GM19372 (cell line): ENCODE results near the gene TGM1.

Source experiments
- ATAC-seq: cut with Tn5 transposase; IDR thresholded peaks from one replicate; pipeline ENCODE4 v1.9.1; 2021; ENCODE audit warnings: mild to moderate bottlenecking, low read depth, moderate library complexity; ENCODE audit not compliant: unreplicated experiment

TGM1 gene

DNA sequence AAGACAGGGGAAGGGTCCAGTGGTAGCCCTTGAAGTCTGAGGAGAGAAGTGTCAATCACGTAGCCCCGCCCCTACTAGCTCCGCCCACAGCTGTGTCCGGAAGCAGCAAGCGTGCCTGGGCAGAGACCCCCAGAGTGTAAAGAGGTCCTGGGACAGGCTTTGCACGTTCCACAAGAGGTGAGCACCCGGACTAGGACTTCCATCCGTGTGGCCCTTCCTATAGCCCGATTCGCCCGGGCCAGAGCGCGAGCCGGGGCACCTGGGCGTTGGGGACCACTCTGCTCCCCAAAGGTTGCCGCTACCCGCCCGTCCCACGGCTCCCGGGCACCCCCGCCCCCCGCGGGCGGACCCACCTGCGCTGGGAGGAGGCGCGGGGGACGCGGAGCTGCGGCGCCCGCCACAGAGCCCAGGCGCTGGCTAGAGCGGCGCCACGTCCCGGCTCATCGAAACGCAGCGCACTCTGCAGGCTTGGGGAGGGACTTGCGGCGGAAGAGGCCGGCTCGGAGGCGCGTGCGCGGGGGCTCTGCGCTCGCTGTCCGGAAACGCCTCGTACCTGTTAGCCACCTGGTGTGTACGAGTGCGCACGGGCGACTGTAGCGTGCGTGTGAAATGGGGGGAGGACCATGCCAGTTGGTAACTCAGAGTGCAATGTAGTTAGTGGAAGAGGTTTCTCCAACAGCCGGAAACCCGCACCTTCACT is 8.3 kb upstream of the TGM1 start, which contains the start of gene RABGGTA:
Gene RABGGTA, minus strand, starts transcription at position 464 of the 700 bp plus-strand sequence. CDS start 482 bp downstream, outside the sequence.
- peak; percentile 87 for ATAC-seq

DNA sequence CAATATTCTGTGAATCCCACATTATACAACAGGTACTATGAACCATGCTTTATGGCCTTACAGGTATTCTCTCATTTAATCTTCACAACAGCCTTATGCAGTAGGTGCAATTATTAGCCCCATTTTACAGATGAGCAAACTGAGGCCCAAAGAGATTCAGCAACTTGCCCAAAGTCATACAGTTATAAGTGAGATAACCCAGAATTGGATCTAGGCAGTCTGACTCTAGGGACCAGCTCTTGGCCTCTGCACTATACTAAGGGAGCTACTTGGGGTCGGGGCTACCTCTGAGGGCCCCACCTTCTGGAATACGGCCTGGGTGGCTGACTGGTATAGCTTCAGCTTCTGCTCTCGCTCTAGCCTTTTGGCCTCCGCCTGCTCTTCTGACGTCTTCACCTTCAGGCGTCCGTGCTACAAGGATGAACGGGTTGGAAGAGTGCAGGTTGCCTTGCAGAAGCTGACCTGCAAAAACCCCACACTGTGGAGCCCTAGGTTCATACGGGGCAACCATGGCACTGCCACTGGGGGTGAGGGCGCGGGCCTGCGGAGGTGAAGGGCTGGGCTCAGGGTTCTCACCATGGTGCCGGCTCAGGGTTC is 7.7 kb upstream of the TGM1 start:
- ATAC-seq, result no peak

DNA sequence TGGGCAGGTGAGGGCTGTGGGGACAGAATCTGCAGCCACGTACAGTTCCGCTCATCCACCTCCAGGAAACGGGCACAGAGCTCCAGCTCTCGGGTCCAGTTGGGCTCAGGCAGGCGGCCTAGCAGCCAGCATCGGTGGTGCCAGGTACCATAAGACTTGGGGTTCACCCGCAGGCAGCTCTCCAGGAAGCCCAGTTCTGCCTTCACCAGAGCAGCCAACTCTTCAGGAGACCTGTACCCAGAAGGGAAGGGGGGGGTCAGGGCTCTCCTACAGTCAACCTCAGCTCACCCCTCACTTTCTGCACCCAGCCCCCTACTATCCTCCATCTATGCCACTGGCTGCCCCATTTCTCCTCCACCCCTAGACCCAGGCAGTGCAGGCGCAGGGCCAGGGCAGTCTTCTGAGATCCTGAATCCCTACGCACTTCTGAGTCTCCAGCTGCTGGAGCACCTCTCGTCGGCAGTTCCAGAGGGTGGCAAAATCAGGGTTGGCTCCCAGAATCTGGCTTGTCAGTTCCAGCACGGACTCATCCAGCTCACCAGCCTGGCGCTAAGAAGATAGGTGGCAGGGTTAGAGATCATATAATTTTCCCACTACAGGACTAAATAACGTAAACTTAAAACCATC is 7.0 kb upstream of the TGM1 start:
- no peak for ATAC-seq

DNA sequence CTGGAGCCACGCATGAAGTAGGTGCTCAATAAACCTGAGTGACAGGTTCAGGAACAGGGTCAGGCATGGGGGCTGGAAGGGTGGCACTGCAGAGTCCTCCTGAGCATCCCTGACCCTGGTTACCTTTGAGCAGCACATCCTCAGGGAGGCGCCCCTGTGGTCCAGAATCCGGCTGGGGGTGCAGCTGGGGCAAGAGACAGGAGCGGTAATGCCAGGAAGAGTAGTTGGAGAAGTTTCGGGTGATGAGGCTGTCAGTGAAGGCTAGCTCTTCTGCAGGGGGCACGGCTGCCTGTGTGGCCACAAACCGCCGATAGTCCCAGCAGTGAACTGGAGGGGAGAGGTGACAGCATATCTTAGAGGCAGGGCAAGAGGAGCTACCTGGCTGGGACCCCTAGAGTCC is 6.4 kb upstream of the TGM1 start:
- ATAC-seq, result no peak

DNA sequence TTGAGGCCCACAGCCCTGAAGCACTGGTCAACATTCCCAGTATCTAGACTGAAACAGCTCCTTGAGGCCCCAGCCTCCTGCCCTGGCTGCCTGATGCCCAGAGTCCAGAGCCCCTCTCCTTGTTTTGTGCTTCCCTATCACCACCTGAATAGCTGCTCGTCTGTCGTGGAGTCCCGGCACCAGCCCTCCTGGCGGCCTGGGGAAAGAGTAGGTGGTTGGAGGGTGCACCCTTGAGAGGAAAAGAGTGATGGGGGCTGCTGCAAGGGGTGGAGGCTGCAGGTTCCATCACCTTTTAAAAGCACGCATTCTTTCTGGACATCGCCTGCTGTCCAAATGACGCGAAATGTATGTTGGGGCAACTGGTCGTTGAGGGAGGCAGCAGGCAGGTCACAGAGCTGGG is 5.2 kb upstream of the TGM1 start:
- ATAC-seq, result no peak

DNA sequence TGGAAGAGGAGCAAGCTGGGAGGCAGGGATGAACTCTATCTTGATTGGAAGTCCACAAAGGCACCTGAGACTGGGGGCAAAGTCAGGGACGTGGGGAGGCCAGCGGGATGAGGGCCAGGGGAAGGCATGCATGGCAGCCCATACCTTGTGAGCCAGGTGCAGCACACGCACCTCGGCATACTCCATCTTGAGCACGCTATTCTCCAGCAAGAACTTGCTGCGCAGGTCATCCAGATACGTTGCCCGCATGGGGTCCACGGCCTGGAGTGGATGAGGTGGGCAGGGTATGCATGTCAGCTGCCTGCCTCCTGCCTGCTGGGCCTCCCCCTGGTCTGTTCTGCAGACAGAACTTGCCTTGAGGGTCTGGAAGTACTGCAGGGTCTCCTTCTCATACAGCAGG is 4.5 kb upstream of the TGM1 start:
- ATAC-seq, result no peak

DNA sequence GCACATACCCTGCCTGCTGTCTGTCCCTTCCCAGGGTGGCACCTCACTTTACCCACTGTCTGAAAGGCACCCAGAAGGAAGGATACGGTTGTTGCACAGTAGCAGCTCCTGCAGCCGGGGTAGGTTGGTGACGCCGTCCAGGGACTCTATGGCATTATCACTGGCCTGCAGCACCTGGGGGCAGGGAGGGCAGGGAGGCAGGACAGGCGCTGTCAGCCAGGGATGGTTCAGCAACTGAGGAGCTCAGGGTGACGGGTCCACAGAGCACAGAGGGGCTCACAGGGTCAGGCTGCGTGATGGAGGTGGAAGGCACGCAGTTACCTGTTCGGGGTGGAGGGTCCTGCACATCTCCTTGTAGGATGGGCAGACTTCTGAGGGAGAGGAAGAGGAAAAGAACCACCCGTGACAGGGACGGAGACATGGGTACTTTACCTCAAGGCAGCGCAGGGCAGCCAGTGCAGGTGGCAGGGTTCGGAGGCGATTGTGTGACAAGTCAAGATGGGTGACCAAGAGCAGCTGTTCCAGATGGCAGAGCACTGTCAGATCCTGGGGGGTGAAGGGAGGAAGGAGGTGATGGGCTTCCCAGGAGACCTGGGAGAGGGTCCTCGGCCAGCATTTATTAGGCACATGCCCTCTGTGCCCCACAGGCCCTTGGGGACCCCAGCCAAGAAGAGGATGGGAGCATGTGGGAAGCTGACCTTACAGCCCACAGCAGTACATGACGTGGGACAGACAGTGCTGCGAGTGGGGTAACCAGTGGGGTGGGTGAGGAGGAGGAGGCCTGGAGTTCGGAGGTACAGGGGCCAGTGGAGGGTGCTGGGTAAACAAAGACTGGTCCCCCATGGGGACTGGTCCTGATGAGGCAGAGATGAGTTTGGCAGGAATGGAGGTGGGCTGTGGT is 3.6 kb upstream of the TGM1 start:
- no peak for ATAC-seq

DNA sequence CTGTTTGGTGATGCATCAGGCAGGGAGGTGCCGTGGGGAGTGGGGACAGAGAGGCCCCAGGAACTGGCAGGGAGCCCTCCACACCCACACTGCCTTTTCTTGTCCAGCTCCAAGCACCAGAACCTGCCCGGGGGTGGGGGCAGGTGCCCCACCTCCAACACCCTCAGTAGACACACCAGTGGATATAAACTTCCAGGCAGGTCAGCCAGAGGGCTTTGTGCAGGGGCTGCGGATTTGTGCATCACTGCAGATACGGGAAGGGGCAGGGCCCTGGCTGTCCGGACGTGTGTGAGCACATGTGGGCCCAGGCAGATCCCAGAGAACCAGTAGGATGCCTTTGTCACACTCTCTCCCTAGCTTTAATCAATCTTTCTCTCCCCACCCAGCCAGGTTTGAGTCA is 1.3 kb upstream of the TGM1 start:
- no peak for ATAC-seq

DNA sequence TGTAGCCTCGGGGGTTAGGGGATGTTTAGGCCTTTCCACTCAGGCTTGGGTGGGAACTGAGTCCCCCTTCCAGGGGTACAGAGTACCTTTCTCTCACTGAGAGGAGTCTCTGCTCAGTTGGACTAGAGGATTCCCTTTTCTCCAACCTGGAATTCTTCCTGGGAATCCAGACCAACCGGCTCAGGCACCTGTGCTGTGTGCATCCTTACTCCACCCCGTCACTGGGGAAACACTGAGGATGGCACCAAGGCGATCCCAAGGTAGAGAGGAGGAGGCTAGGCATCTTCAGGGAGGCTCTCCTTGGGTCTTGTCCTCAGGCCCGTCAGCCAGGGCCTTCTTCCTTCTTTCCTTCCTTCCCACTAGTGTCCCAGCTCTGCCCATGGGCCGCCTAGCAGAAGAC is 871 bp upstream of the TGM1 start:
- no peak for ATAC-seq

DNA sequence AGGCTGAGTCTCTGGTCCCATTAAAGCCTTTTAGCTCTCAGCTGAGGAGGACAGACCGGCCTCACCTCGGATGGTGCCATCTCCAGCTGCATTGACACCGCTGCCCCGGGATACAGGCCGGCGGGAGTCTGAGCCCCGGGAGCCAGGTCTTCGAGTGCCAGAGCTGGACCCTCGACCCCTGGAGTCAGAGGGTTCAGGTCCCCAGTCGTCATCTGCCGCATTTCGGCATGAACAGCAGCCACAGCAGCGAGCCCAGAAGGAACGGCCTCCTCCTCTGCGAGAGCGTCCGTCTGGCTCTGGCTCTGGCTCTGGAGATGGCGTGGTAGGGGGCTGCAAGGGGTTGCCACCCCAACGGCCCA is 1.0 kb downstream of the TGM1 start:
- ATAC-seq, result no peak

DNA sequence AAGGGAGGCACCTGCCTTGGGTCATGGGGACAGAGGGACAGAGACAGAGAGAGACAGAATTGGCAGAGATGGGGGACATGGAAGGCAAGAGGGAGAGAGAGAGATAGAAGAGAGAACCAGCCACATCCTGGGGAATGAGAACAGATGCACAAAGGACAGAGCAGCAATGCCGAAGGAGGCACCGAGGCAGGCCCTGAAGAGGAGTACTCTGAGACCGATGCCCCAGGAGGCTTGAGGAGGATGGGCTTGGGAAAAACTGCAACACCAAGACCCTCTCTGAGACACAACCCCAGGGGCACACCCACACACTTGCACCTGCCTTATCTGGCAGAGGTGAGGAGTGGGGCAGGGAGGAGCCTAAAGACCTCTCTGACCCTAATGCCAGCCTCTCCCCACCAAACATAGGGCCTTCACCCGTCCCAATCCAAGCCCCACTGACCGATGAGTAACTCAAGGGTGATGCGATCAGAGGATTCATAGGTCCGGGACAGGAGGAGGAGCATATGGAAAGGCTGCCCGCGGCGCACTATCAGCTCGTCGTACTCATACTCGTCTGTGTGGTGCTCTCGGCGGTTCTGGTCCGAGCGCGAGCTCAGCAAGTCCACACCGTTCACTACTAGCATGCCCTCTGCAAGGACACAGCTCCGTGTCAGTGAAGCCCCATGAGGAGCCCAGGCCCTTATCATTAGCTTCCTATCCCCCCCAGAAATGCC is 1.6 kb downstream of the TGM1 start:
- no peak for ATAC-seq

DNA sequence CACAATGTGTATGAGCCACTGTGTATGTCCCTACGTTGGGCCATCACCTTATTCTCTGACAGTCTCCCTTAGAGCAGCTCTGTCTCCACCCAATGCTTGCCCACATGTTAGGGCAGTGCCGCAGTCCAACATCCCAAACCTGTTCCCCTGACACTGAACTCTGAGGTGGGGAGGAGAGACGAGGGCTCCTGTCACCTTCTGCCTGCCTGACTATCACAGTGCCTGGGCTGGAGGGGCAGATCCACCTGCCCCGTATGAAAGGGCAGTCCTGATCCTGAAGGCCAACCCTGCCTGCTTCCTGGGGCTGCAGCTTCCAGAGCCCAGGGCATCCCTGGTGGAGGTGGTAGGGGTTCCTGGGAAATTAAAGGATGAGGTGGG is 2.2 kb downstream of the TGM1 start:
- ATAC-seq, result no peak

DNA sequence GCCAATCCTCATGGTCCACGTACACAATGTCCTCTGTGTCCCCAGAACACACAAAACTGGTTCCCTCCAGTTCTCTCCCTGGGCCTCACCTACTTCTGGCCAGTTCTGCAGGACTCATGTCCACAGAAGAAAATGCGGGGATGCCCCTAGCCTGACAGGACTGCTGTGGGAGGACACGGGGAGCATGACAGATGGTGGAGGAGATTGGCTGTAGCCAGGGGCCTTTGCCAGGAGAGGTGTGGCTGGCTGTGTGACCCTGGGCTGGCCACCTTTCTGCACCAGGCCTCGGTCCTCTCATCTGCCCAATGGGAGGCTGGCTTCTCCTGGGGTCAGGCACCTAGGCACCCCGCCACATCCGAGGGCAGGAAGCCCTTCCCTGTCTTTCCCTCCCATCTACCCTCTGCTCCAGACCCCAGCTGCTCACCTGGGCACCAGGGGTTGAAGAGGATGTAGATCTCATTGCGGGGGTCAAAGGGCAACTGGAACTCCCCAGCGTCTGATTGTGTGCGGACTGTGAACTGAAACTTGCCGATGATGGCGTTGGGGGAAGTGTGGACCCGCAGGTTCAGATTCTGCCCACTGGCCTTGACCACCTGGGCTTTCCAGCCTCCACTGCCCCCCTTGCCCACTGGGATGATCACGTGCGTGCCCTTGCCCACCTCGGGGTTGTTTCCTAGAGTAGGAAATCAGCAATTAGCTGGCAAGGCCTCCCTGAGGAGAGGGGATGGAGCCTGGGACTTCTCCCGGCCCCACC is 2.8 kb downstream of the TGM1 start:
- ATAC-seq, result no peak

DNA sequence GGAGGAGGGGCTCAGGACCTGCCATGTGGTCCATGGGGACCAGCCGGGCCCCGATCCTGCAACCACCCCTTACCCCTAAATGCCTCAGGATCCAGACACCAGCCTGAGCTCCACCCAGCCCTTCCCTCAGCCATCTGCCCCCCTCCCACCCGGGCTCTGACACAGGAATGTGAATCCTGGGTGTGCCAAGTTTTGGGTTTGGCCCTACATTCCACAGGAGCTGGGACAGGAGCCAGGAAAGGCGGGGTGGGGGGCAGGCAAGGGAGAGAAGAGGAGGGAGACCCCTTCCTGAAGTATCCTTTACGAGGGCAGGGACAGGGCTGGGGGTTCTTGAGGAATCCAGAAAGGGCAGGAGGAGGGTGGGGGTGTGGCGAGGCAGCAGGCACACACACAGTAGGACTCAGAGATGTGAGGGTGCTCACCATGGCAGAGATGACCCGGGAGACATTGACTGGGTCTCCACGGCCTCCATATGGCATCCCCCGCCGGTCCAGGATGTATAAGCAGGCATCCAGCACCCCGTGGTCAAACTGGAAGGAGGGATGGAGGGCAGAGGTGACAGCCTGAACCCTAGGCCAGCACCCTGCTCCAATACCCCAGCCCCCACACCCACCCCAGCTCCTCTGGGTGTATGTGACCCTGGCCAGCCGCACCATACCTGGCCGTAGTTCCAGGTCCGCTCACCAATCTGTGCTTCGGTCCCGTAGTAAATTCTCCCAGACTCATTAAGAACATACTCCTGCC is 3.5 kb downstream of the TGM1 start:
- no peak for ATAC-seq

DNA sequence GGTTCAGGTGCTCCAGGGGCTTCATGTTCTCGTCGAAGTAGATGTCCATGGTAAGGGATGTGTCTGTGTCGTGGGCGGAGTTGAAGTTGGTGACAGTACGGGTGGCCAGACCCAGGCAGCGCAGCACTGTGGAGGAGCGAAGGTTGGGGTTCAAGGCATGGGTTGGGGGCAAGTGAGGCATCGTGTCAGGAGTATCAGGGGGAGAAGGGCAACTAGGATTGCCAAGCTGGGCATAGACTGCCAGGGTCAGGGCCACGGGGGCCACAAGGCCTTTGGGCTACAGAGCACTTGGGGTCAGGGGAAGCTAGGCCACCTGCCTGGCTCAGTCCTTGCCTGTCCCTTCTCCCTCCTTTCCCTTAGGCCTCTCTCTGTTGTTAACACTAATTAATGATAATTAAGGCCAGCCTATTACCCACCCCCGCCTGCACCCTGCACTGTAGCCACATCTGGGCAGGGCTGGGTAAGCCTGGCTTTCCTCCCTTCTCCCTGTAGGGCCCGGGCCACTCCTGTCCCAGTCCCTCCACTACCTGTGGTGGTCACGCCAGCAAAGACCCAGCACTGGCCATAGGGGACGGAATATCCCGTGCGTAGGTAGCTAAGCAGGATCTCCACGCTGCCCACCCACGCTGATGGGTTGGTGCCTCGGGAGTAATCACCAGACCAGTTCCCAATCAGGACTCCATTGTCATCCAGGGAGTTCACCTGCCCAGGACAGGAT is 4.3 kb downstream of the TGM1 start:
- no peak for ATAC-seq

DNA sequence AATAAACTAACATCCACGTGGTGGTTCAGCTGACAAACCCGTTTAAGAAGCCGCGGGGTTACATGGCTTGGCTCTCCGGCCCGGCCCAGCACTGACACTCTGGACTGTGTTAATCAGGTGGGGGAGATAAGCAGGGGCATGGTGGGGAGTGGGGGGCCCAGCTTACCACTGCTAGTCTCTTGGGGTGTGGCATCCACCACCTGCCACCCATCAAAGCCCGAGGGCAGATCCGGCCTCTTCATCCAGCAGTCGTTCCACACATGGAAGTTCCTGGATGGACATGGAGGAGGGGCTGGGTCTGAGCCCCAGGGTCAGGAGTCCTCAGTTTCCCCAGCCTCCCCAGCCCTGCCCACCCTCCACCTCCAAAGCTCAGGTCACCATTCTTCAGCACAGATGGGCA is 4.9 kb downstream of the TGM1 start:
- ATAC-seq, result no peak

DNA sequence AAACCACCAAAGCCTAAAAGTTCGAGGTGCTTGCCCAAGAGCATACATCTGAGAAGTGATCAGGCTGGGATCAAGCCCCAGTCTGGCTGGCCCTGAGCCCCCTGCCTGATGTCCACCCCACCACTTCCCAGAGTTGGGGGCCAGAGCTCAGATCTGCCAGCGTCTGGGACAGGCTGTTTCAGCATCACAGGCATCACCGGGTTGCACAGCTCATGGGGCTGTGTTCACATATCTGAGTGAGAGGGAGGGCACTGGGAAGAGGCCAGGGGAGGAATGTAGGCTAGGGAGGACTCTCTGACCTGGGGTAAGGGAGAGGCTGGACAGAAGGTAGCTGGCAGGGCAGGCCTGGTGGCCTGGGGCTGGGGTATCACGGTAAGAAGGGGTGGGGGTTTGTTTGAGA is 6.0 kb downstream of the TGM1 start:
- ATAC-seq, result no peak

DNA sequence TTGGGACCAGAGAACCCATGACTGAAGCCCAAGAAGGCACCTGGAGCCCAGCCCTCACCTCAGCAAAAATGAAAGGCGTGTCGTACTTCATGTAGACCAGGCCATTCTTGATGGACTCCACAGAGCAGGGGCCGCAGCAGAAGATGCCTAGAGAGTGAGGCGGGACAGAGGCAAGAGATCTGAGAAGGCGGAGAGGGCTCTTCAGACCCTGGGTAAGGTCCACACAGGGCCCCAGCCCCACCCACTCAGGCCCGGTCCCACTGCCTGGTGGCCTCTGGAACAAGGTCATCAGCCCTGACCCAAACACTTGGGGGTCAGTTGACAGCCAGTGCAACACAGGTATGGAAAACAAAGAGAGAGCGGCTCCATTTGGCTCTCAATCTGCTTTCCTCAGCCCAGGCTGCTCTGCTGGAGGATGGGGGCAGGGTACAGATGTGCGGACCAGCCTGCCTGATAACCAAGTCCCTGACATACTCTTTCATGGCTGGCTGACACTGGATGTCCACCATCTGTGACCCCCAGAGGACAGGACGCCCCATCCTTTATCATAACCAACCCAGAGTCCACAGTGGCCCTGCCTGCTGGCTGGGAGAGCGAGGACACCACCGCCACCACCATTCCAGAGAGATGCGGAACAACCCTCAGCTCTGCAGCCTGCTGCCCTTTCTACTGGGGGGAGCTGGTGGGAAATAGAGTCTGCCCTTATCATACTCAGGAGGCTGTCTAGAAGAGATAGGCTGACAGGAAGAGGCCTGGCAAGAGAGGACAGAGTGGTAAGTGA is 6.9 kb downstream of the TGM1 start:
- ATAC-seq, result no peak
